Measurements from ENCODE around the gene DUT.

- no peak for TF ChIP-seq CTCF (IDR thresholded peaks at IDR 0.05; ENCODE audit: poor library complexity)
- TF ChIP-seq EZH2phosphoT487 (IDR thresholded peaks at IDR 0.05; ENCODE audit: low read depth, severe bottlenecking, unreplicated experiment), result no peak
- no peak for TF ChIP-seq EZH2 (IDR thresholded peaks at IDR 0.05; ENCODE audit: borderline replicate concordance)
Measured at GRCh38 chr15:48313216-48313615, 18.0 kb upstream of the DUT start.
